ENCODE measurements around the gene ZNF524.
A peak's percentile ranks its signal among the peaks of the same experiment; 100 is the strongest.

The ZNF524 gene

GRCh38 chr19:55602104-55603001 is 2.3 kb downstream of the ZNF524 start:
- Histone ChIP-seq H3K4me2 (peak overlapping the region in 4 of 11 experiments; percentile 88 to 96 (median 91); a peak in 5 of 22 replicates), H3K4me3 (peak overlapping the region in 1 of 10 experiments; percentile 64; a peak in 1 of 20 replicates), H3K36me3 (peaks cover 13 to 31% (median 25%) of the 10 kb centered on the region in 11 experiments; a peak in 21 of 22 replicates), H3K9me3 (replicated peaks in 1 of 11) (peaks cover 0 to 4% (median 0%) of the 10 kb centered on the region in 11 experiments; a peak in 1 of 22 replicates), H4K20me1 (peaks cover 0 to 15% (median 10%) of the 10 kb centered on the region in 11 experiments; a peak in 11 of 22 replicates), H3K4me1 (peaks cover 41 to 63% (median 52%) of the 10 kb centered on the region in 10 experiments), H3K9ac (peak overlapping the region in 4 of 11 experiments; percentile 29 to 97 (median 95); a peak in 3 of 22 replicates), H3K27ac (peak overlapping the region in 10 of 11 experiments; percentile 13 to 99 (median 95); a peak in 14 of 22 replicates), H3K27me3 (no peaks in the 10 kb centered on the region)
- TF ChIP-seq Cebpa-rat (IDR thresholded peaks at IDR 0.05): no peak

GRCh38 chr19:55603115-55603514 is 3.0 kb downstream of the ZNF524 start:
- Histone ChIP-seq H3K4me1 (peaks cover 48 to 68% (median 56%) of the 10 kb centered on the region in 10 experiments), H3K9ac (peak overlapping the region in 1 of 11 experiments; percentile 10; a peak in 1 of 22 replicates), H3K36me3 (peaks cover 9 to 29% (median 22%) of the 10 kb centered on the region in 11 experiments; a peak in 19 of 22 replicates), H3K27ac (peak overlapping the region in 6 of 11 experiments; percentile 7 to 99 (median 32); a peak in 4 of 22 replicates), H3K4me2 (peak overlapping the region in 4 of 11 experiments; percentile 86 to 96 (median 90); a peak in 5 of 22 replicates), H3K4me3 (no peak overlapping the region), H3K27me3 (no peaks in the 10 kb centered on the region), H3K9me3 (replicated peaks in 1 of 11) (peaks cover 0 to 4% (median 0%) of the 10 kb centered on the region in 11 experiments; a peak in 1 of 22 replicates), H4K20me1 (peaks cover 0 to 20% (median 17%) of the 10 kb centered on the region in 11 experiments; a peak in 12 of 22 replicates)
- TF ChIP-seq Cebpa-rat (IDR thresholded peaks at IDR 0.05): no peak

- no peaks in the 10 kb centered on the region for H3K27me3 ChIP-seq
- peaks cover 42 to 65% (median 55%) of the 10 kb centered on the region in 10 experiments for H3K4me1 ChIP-seq
- TF ChIP-seq Cebpa-rat (IDR thresholded peaks at IDR 0.05): no peak
- H3K9me3 ChIP-seq (replicated peaks in 1 of 11): peaks cover 0 to 4% (median 0%) of the 10 kb centered on the region in 11 experiments; a peak in 1 of 22 replicates
- peaks cover 11 to 35% (median 25%) of the 10 kb centered on the region in 11 experiments; a peak in 20 of 22 replicates for H3K36me3 ChIP-seq
- peak overlapping the region; percentile 69 to 96 (median 90); a peak in 19 of 22 replicates for H3K9ac ChIP-seq
- H3K4me3 ChIP-seq: peak overlapping the region; percentile 75 to 96 (median 87); a peak in 19 of 20 replicates
- peaks cover 0 to 25% (median 22%) of the 10 kb centered on the region in 11 experiments; a peak in 12 of 22 replicates for H4K20me1 ChIP-seq
- peak overlapping the region; percentile 71 to 99 (median 92) for H3K4me2 ChIP-seq
- H3K27ac ChIP-seq: peak overlapping the region; percentile 86 to 95 (median 93); a peak in 20 of 22 replicates
Observed at GRCh38 chr19:55603581-55604292, 3.6 kb downstream of the ZNF524 start.

- peak overlapping the region; percentile 75 to 96 (median 87) for H3K4me3 ChIP-seq
- H4K20me1 ChIP-seq: peaks cover 0 to 40% (median 36%) of the 10 kb centered on the region in 11 experiments; a peak in 15 of 22 replicates
- no peaks in the 10 kb centered on the region for H3K27me3 ChIP-seq
- H3K9ac ChIP-seq: peak overlapping the region; percentile 84 to 96 (median 94)
- peaks cover 26 to 50% (median 38%) of the 10 kb centered on the region in 11 experiments for H3K36me3 ChIP-seq
- peak overlapping the region; percentile 86 to 95 (median 93) for H3K27ac ChIP-seq
- no peak for TF ChIP-seq Cebpa-rat (IDR thresholded peaks at IDR 0.05)
- H3K4me1 ChIP-seq: peaks cover 42 to 74% (median 55%) of the 10 kb centered on the region in 10 experiments
- H3K9me3 ChIP-seq (replicated peaks in 1 of 11): peaks cover 0 to 6% (median 0%) of the 10 kb centered on the region in 11 experiments; a peak in 2 of 22 replicates
- peak overlapping the region in 8 of 11 experiments; percentile 71 to 99 (median 90); a peak in 13 of 22 replicates for H3K4me2 ChIP-seq
Observed at GRCh38 chr19:55605207-55605636, 5.1 kb downstream of the ZNF524 start.

GRCh38 chr19:55605637-55606470 is 5.8 kb downstream of the ZNF524 start, which contains the start of gene ZNF865:
Gene ZNF865, plus strand, starts transcription at chr19:55605647. Its CDS starts 7,972 bp downstream, at chr19:55613619.
- Histone ChIP-seq H4K20me1 (peaks cover 0 to 46% (median 41%) of the 10 kb centered on the region in 11 experiments; a peak in 16 of 22 replicates), H3K4me1 (peaks cover 40 to 78% (median 52%) of the 10 kb centered on the region in 10 experiments), H3K36me3 (peaks cover 31 to 56% (median 44%) of the 10 kb centered on the region in 11 experiments), H3K4me3 (peak within 1 kb of the TSS; percentile 75 to 96 (median 87)), H3K4me2 (peak within 1 kb of the TSS; percentile 89 to 99 (median 96)), H3K27me3 (no peaks in the 10 kb centered on the region), H3K9ac (peak within 1 kb of the TSS; percentile 84 to 96 (median 94)), H3K27ac (peak within 1 kb of the TSS; percentile 86 to 95 (median 93)), H3K9me3 (replicated peaks in 1 of 11) (peaks cover 0 to 6% (median 0%) of the 10 kb centered on the region in 11 experiments; a peak in 2 of 22 replicates)
- no peak for TF ChIP-seq Cebpa-rat (IDR thresholded peaks at IDR 0.05)

- Histone ChIP-seq H3K27ac (peak overlapping the region in 9 of 11 experiments; percentile 5 to 95 (median 93); a peak in 14 of 22 replicates), H4K20me1 (peaks cover 0 to 52% (median 46%) of the 10 kb centered on the region in 11 experiments; a peak in 16 of 22 replicates), H3K4me3 (peak overlapping the region; percentile 75 to 96 (median 87)), H3K4me1 (peaks cover 34 to 78% (median 49%) of the 10 kb centered on the region in 10 experiments), H3K9me3 (replicated peaks in 1 of 11) (peaks cover 0 to 6% (median 0%) of the 10 kb centered on the region in 11 experiments; a peak in 2 of 22 replicates), H3K4me2 (peak overlapping the region; percentile 88 to 99 (median 96)), H3K27me3 (no peaks in the 10 kb centered on the region), H3K9ac (peak overlapping the region; percentile 84 to 96 (median 94)), H3K36me3 (peaks cover 35 to 61% (median 45%) of the 10 kb centered on the region in 11 experiments)
- TF ChIP-seq Cebpa-rat (IDR thresholded peaks at IDR 0.05): no peak
Observed at GRCh38 chr19:55606471-55606787, 6.3 kb downstream of the ZNF524 start.

GRCh38 chr19:55606817-55607216 is 6.7 kb downstream of the ZNF524 start:
- Histone ChIP-seq H3K36me3 (peaks cover 35 to 65% (median 45%) of the 10 kb centered on the region in 11 experiments), H3K27ac (peak overlapping the region in 9 of 11 experiments; percentile 5 to 95 (median 93); a peak in 12 of 22 replicates), H3K27me3 (no peaks in the 10 kb centered on the region), H4K20me1 (peaks cover 3 to 56% (median 50%) of the 10 kb centered on the region in 11 experiments; a peak in 17 of 22 replicates), H3K4me2 (peak overlapping the region; percentile 88 to 99 (median 96)), H3K9me3 (replicated peaks in 1 of 11) (peaks cover 0 to 6% (median 0%) of the 10 kb centered on the region in 11 experiments; a peak in 2 of 22 replicates), H3K9ac (peak overlapping the region; percentile 84 to 96 (median 94); a peak in 21 of 22 replicates), H3K4me3 (peak overlapping the region; percentile 75 to 96 (median 87); a peak in 18 of 20 replicates), H3K4me1 (peaks cover 31 to 78% (median 50%) of the 10 kb centered on the region in 10 experiments)
- no peak for TF ChIP-seq Cebpa-rat (IDR thresholded peaks at IDR 0.05)
